GM21786 (cell line): ENCODE data around the gene PTCHD4.
"Not testable (repeated sequence)": the region's sequence is repeated elsewhere in the genome, so short reads cannot be mapped to it uniquely, and the experiment has no call there.

Experiments
- ATAC-seq: cut with Tn5 transposase; IDR thresholded peaks from one replicate; pipeline ENCODE4 v1.9.1; 2021; ENCODE audit not compliant: unreplicated experiment

Gene PTCHD4

DNA sequence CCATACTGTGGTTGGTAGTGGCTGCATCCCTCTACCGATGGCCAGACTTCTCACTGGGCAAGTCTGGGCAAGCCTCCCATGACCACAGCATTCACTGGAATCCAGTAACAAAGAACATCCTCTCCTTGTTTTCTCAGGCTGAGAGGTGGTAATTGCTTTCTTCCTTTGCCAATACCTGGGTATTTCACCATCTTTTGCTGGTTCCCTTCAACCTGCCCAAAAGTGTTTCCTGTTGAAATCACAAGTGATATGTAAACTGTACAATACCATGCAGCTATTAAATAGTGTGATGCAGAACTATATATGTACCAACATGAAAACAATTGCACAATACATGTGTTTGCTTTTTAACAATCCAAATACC, at the start of gene PTCHD4:
Gene PTCHD4 (minus strand): TSS at position 55 of the 364 bp plus-strand sequence. CDS start 42,240 bp downstream, outside the sequence.
- ATAC-seq: no peak

DNA sequence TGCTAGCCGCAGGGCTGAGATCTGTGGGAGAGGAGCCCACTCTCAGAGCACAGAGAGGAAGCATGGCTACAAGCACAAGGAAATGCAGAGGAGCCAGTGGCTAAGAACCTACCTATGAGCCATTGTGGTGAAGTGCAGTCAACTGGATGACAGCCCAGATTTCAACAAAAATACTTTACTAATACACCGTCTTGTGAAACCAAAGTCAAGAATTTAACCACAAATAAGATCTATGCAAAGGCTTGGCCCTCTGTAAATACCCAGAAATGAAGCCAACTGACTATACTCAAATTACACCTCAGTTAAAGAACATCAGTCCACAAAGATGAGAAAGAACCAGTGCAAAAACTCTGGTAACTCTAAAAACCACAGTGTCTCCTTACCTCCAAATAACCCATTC, 40.1 kb upstream of the PTCHD4 start:
- no peak for ATAC-seq

DNA sequence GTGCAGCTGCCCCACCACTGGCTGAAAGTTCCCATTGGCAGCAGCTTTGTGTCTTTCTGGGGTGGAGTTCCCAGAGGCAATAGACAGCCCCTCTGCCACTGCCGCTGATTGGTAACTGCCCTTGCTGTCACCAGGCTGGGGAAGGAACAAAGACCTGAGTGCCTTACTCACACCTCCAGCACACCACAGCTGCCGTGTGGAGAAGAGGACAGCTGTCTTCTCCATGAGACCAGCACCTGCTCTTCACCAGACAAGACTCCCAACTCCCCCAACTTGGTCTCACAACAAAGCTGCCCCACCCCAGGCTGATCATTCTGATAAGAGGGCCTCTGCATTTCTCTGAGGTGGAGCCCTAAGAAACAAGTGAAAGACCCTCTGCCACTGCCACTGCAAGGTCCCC, 39.7 kb upstream of the PTCHD4 start:
- no peak for ATAC-seq

DNA sequence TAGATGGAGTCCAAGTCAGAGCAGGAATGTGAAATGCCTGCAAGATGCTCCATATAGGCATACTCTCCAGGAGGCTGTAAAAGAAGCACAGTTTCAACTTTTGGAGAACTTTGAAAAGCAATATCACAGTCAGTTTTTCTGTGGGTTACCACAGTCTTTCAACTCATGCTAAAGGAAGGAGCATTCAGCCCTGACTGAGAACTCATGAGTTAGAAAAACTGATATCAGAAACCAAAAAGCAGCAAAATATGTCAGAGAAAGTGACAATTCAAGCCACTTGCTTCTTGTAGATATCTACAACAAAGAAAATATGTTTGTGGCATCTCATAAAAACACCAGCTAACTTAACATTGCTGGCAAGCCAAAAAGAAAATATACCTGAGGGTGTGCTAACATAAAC, 36.1 kb upstream of the PTCHD4 start:
- no peak for ATAC-seq

DNA sequence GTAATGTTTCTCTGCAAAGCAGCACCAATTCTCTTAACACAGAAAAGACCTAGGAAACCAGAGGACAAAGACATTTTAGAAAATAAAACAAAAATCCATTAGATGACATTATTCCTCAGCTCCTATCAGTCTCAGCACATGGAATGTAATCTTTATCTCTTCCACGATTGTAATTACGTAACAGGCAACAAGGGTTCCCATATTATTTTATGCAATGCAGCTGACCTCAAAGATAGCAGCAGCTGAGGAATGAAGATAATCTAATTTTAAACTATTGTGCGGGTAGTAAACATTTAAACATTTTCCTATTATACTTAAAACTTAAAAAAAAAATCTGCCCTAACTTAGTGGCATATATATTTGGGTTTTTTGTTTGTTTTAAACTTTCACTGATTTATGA, 33.0 kb upstream of the PTCHD4 start:
- ATAC-seq: no peak

DNA sequence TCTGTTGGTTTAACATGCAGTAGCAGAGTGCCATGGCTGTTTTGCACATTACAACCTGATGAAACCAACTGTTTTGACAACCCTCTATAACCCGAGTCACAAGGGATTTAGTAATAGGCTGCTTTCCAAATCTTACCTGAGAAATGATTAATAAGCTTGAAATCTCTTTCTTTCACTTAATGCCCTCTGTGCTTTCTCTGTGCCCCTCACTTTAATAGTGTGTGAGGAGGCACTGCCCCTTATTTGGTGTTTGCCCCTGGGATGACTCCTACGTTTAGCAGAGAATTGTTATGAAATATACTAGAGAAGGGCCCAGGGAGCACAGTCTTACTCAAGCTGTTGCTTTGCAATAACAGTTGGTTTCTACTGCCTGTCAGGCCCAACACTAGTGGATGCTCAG, 31.0 kb upstream of the PTCHD4 start:
- no peak for ATAC-seq

DNA sequence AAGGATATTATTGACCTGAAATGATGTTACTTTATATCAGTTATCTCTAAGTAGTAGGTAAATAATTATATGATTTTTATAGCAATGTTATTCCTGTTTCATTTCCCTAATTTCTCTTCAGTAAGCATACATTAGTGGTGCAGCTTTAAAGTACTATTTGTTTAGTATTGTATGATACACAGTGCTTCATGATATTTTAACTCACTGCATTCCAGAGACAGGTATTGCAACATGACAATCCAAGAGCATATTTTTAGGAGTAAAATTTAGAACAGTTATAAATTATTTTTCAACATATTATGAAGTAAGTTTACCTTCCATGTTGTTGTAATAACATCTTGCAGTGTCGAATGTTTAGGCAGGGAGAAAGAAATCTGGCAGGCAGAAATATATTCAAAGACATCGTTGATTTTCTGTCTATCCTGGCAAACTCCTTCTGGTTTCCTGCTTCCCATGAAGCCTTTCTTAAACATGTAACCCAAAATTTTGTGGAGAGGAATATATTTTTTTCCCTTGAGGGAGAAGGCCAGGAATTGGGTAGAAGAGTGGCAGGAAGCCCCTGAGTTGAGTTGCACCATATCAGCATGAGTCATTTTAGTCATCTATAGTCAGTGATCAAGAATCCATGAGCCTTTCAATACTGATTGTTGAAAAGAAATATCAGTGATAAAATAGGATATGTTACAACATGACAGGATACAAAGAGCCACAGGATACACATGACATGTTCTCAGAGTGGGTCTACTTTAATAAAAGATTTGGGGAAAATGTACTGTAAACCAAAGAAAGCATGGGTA, 29.0 kb upstream of the PTCHD4 start:
- ATAC-seq: no peak

DNA sequence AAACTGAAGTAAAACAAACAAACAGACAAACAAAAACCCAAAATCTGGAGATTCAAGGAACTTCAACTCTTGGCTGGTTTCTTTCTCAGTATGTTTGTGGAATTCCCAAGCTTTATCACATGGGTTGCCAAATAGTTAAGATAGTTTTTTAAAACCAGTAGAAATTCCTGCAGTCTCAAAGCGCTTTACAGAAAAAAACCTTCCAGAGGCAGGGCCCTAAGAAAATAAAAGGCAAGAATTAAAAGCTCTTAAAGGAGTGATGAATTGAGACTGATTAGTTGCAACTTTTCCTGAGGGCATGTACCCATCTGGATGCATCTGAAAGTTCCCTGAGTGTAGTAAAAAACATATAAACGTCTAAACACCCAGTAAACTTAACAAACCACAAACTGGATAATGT, 25.9 kb upstream of the PTCHD4 start:
- no peak for ATAC-seq

DNA sequence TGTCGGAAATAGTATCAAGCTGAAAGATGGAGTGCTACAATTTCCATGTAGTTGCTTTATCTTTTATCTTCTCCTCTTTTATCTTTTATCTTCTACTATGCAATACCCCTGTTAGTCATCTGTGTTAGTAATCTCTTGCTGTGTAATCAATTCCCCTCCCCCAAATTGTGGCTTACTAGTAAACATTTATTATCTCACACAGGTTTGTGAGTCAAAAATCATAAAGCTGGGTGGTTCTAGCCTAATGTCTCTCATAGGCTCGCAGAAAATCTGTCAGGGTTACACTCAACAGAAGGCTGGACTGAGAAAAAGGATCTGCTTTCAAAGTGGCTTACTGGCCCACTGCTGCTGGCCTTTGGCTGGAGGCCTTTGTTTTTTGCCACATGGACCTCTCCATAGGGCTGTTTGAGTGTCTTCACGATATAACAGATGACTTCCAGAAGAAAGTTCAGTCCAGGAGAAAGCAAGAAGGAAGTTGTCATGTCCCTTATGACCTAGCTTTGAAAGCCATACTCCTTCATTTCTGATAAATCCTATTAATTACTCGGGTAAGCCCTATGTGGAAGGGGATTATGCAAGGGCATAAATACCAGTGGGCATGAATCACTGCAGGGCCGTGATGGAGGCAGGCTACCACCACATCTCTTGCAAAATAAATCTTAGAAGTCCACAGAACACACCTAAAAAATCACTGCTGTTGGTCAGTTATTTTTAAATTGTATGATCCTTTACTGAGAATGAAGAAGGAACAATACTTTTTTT, 24.5 kb upstream of the PTCHD4 start:
- ATAC-seq: no peak

DNA sequence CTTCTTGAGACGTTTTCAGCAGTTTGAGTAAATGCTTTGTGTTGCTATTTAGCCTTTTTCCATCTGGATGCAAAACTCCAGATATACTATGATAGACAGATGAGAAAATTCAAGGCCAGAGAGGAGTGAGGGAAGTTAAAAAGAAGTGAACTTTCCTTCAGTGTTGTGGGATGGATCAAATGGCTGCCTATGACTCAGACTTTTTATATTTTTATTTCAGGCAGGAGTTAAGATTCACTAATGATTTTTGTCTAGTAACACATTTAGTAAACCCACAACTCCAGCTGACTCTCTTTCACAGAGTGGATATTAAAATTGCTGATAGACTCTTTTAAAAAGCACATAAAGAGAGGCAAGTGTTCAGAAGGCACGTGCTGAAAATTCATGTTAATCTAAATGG, 23.2 kb upstream of the PTCHD4 start:
- no peak for ATAC-seq

DNA sequence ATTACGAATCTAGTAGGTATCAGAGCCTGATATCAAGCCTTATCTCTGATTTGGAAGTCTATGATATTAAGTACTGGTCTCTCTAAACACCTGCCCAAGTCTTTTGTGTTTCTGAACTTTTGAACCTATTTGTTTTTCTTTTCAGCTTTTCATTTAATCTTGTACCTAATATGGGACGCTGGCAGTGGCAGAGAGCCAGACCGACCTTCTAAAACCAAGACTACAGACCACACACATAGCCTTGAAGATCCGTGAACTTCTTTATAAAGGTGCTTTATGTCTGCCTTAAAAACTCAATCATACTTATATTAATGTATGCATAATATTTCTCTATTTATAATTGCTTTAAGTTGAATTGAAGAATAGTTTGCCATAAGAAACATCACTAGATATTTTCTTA, 12.6 kb upstream of the PTCHD4 start:
- no peak for ATAC-seq

DNA sequence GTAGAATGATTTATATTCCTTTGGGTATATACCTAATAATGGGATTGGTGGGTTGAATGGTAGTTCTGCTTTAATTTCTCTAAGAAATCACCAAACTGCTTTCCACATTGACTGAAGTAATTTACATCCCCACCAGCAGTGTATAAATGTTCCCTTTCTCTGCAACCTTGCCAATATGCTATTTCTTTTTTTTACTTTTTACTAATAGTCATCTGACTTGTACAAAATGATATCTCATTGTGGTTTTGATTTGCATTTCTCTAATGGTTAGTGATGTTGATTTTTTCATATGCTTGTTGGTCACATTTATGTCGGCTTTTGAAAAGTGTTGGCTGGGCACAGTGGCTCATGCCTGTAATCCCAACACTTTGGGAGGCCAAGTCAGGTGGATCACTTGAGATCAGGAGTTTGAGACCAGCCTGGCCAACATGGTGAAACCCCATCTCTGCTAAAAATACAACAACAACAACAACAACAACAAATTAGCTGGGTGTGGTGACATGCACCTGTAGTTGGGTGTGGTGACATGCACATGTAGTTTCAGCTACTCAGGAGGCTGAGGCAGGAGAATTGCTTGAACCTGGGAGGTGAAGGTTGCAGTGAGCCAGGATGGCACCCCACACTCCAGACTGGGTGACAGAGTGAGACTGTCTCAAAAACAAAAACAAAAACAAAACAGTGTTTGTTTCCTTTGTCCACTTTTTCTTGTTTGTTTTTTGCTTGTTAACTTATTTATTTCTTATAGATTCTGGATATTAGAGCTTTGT, 11.2 kb upstream of the PTCHD4 start:
- not testable (repeated sequence) for ATAC-seq

DNA sequence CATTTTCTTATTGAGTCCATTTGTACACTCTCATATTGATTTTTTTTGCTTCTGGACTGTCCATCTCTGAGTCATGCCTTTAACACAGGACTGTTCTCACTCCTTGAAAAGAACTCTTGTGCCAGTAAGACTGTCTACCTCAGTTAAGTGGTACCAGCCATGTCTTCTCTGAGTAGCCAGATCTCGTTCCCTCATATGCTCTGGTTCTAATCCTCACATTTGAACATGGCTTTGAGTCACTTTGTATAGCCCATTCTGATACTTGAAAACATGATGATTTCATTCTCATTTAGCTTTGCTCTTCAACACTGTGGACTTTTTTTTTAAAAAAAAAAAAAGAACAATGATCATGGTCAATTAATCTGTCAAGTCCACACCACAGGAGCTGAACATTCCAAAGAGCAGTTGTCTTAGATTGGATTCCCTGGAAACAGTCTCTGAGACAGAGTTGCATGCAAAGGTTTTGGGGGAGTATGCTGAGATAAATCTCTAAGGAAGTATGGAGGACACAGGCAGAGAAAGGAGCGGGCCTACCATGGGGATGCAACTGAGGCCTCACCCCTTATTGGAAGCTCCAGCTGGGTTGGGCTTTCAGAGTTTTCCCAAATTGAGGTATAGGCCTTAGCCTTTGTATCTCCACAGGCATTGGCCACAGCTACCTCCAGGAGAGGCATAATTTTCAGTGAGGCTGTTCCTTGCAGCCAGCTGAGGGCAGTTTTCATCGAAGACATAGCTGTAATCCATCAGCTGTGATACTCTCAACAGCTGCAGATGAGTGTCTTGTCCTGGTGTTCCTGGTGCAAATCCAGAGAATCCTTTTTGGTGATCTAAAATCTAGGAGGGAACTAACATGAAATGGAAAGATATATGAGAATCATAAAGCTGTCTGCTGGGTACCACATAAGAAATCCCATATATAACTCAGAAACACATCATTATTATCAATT, 6.0 kb upstream of the PTCHD4 start:
- ATAC-seq: no peak

DNA sequence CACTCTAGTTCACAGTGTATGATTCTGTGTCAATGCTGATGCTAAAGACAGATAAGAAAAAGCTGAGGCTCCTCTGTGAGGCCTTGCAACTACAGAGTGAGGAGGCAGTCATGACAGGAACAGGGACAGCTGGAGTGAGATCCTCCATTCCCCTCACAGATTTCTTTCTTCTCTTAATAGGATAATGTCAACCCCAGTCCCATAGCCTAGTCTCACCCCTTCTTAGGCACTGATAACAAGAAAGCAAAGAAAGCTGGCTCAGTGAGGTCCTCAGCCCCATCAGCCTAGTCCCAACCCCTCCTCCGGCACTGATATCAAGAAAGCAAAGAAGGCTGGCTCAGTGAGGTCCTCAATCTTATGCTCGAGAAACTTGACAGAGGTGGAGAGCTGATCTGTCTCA, 2.1 kb upstream of the PTCHD4 start:
- ATAC-seq: no peak

DNA sequence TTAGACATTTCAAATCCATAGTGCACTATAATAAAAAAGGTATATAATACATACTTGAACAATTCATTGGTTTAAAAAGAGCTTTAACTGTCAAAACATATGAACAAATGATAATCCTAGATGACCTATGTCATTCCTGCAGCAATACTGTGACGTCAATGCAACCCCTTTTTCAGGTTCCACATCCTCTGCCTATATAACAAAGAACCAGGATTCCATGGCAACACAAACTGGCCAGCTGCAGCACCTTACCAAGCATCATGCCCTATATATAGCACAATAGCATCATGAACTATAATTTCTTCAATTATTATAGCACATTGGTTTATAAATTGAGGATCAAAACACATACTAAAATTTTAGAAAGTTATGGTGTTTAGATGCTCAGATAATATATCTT, 578 bp upstream of the PTCHD4 start:
- ATAC-seq: no peak

DNA sequence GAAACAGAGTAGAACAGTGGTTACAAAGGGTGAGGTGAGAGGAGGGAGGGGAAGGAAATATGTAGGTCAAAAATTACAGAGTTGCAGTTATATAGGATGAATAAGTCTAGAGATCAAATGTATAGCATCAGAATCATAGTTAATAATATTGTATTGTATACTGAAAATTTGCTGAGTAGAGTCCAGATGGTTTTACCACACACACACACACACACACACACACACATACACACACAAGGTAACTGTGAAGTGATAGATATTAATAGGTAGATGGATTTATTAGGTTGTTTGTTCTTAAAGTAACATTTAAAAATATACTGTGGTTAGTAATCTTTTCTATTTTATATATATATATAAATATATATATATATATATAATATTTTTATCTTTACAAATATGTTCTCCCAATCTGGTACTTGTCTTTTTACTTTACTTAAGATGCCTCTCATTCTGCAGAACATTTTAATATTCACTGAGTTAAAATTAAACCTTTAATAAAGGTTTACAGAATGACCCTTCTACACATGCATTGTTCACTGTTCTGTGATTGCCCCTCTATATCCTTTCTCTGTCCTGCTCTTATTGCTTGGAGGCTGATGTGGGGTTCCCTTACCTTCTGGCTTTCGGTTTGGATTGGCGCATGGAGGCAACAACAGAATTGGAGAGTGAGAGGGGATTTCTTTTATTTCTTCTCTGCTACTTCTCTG, 408 bp downstream of the PTCHD4 start:
- no peak for ATAC-seq

DNA sequence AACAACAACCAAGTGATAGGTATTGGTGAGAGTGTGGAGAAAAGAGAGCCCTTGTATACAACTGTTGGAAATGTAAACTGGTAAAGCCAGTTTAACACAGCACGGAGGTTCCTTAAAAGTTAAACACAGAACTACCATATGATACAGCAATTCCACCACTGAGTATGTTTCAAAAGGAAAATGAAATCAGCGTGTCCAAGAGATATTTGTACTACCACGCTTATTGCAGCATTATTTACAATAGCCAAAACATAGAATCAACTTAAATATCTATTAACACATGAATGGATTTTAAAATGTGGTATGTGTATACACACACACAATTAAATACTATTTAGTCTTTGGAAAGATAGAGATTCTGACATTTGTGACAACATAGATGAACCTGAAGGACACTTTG, 1.1 kb downstream of the PTCHD4 start:
- ATAC-seq: no peak

DNA sequence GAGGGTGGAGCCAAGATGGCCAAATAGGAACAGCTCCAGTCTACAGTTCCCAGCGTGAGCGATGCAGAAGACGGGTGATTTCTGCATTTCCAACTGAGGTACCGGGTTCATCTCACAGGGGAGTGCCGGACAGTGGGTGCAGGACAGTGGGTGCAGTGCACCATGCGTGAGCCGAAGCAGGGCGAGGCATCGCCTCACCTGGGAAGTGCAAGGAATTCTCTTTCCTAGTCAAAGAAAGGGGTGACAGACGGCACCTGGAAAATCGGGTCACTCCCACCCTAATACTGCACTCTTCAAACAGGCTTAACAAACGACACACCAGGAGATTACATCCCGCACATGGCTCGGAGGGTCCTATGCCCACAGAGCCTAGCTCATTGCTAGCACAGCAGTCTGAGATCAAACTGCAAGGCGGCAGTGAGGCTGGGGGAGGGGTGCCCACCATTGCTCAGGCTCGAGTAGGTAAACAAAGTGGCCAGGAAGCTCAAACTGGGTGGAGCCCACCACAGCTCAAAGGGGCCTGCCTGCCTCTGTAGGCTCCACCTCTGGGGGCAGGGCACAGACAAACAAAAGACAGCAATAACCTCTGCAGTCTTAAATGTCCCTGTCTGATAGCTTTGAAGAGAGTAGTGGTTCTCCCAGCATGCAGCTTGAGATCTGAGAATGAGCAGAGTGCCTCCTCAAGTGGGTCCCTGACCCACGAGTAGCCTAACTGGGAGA, 8.4 kb downstream of the PTCHD4 start:
- not testable (repeated sequence) for ATAC-seq

DNA sequence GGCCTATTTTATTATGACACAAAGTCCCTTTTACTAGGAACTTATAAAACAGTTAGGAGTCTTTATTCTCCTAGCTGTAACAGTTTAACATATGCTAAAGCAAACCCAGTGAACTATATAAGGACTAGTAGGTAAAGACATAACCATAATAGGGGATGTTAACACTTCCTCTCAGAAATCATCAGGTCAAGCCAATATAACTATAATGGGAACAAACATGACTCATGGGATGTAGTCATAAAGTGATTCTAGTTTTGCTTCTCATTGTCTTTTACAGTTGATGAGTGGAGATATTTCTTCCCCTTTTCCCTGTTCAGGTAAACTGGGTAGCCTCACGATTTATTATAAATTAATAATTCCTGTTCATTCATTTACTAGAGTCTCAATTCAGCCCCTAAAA, 9.7 kb downstream of the PTCHD4 start:
- peak; percentile 88 for ATAC-seq

DNA sequence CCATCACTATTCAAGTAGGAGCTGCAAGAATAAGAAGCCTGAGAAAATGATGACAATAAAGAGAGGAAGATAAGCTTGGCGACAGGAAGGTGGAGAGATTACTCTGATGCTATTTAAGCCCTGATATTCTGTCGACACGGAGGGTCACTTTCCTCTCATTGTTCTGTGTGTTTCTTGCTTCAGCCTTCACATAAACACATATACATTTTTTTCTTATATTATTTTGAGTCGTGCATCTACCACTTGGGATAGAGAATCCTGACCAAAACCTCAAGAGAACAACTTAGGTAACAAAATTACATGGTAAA, 10.5 kb downstream of the PTCHD4 start:
- no peak for ATAC-seq
